Cardiac septum (tissue), 1 donor: Measurements from ENCODE around the gene PCNX2. TPM values are rescaled to one million over a fixed set of nuclear protein-coding genes. Genes with fewer than 3 reads are reported as not detected.
"Not testable (repeated sequence)": the region's sequence is repeated elsewhere in the genome, so short reads cannot be mapped to it uniquely, and the experiment has no call there.

ENCODE experiments used
- DNase-seq: peaks from one replicate; pipeline ENCODE4 v3.0.0-alpha.2; 2020; ENCODE audit warnings: low spot score
- intact Hi-C: fragments of 100-400 bp; cut with DNase I; formaldehyde crosslinking; loops from one replicate; pipeline ENCODE4 v1.14.0; 2022
- total RNA-seq: library from RNA; stranded (reverse); fragmentation: NEBNext Ultra II Directional; extraction: Animal tissue kit (Norgen Biotek cat#: 25700); gene quantifications from one replicate; pipeline ENCODE4 v1.2.1, GENCODE V29; 2021
- donor health status: DM: no; HTN: no; CAD: no.

PCNX2 gene
- total RNA-seq, 1 donor from 2014 or later: 4.2 TPM

- DNase-seq, intact Hi-C loops: not testable (repeated sequence)
Measured at GRCh38 chr1:233129031-233129430, 166.5 kb downstream of the PCNX2 start.

DNA sequence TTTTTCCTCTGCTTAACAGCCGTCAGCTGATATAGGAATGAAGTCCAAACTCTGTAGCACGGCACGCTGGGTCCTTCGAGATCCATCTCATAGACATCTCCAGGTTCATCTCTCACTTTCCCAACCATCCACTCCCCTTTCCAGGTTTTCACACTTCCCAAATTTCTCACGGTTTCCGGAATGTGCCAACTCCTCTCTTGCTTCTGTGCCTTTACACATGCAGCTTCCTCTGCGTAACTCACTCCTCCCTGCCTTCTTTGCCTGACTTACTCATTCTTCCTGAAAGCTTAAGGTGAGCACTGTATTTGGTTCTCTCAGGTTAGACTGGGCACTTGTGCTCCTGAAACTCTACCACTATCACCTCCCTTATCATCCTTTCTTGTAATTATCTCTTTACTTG is 168.4 kb downstream of the PCNX2 start:
- no peak for DNase-seq
- intact Hi-C loops: no loop called here

DNA sequence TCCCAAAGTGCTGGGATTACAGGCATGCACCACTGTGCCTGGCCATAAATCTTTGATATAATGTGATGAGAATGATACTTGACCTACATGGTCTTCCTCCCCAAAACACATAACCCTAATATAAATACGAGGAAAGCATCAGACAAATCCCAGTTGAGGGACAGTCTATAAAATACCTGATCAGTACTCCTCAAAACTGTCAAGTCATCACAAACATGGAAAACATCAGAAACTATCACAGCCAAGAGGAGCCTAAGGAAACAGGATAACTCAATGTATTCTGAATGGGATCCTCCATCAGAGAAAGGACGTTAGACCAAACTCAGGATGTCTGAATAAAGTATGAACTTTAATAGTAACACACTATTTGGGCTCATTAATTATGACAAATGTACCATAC is 172.7 kb downstream of the PCNX2 start:
- intact Hi-C loops: no loop called here
- DNase-seq: no peak

GRCh38 chr1:233121947-233122559 is 173.5 kb downstream of the PCNX2 start:
- intact Hi-C loops: no loop called here
- no peak for DNase-seq

DNA sequence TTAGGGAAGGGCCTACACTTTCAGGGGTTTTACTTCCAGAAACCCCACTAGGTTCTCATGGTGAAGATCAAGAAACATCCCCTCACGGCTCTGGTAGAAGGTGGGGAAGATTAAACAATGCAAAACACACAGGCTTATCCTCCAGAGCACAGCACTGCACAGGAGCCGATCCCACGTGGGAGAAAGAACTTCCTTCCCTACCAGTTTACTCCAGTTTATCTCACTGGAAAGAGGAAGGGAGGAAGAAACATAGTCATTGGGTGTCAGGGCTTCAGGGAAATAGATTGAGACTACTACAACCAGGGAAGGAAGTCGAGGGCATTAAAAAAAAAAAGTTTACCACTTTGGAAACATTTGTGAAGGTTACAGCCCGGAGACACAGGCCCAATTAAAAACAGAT is 180.7 kb downstream of the PCNX2 start:
- no peak for DNase-seq
- intact Hi-C loops: no loop called here

GRCh38 chr1:233114159-233114558 is 181.4 kb downstream of the PCNX2 start:
- DNase-seq: no peak
- intact Hi-C loops: no loop called here

GRCh38 chr1:233113009-233113879 is 182.3 kb downstream of the PCNX2 start:
- intact Hi-C loops: no loop called here
- DNase-seq: peak; percentile 91

DNA sequence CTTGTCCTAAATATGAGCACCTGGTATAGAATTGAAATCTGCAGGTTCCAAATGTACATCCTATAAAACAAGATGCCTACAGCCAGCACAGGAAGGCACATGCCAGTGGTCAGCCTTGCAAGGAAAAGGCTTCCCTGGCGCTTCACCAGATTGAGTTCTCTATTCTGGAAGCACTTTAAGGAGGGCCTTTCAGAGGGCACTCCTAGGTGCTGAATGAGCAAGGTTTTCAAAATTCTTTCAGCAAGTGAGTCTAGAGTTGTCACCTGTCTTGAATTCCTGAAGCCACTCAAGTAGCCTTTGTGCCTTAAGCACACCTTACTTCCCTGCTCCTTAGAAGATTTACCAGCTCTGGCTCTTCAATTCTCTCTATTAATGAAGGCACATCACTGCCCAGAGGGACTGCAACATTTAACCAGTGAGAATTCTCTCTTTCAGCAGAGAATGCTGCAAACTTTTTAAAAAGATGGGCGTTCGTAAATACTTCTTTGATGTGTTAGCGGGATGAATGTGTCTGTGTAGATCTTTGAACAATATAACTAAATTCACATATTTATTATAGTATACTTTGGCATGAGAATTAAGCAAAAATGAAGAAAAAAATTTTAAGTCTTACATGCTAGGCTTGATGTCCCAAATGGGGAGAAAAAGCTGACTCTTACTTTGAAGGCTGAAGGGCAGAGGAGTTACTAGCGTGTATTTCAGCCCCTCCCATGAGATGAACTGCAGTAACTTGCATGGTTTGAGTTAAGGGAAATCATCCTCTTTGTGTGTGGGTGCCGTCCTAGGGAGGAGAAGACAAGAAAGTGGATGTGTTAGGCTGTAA is 183.1 kb downstream of the PCNX2 start:
- intact Hi-C loops: no loop called here
- DNase-seq: no peak

GRCh38 chr1:233111731-233112130 is 183.8 kb downstream of the PCNX2 start:
- intact Hi-C loops: no loop called here

GRCh38 chr1:233109096-233109495 is 186.4 kb downstream of the PCNX2 start:
- intact Hi-C loops: no loop called here
- no peak for DNase-seq

More at GRCh38 chr1:233111731-233112130, 183.8 kb downstream of the PCNX2 start:
- no peak for DNase-seq

DNA sequence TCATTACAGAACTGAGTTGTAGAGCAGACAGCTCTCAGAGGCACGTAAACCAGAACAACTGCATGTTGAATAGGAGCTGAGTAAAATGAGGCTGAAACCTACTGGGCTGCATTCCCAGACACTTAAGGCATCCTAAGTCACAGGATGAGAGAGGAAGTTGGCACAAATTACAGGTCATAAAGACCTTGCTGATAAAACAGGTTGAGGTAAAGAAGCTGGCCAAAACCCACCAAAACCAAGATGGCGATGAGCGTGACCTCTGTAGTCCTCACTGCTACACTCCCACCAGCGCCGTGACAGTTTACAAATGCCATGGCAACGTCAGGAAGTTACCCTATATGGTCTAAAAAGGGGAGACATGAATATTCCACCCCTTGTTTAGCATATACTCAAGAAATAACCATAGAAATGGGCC is 187.8 kb downstream of the PCNX2 start:
- DNase-seq, intact Hi-C loops: not testable (repeated sequence)

- DNase-seq: no peak
- intact Hi-C loops: no loop called here
Measured at GRCh38 chr1:233107130-233107660, 188.3 kb downstream of the PCNX2 start.

- no peak for DNase-seq
- intact Hi-C loops: no loop called here
Measured at GRCh38 chr1:233105225-233105624, 190.3 kb downstream of the PCNX2 start.

DNA sequence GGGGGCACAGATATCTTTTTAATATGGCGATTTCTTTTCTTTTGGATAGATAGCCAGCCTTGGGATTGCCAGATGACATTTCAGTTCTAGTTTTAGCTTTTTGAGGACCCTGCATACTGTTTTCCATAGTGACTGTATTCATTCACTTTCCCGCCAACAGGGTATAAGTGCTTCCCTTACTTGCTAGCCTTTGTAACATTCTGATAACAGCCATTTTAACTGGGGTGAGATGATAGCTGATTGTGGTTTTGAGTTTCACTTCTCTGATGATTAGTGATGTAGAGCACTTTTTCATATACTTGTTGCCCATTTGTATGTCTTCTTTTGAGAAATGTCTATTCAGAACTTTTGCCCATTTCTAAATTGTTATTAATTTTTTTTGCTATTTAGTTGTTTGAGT is 193.2 kb downstream of the PCNX2 start:
- intact Hi-C loops: no loop called here
- no peak for DNase-seq

- DNase-seq: no peak
- intact Hi-C loops: no loop called here
Measured at GRCh38 chr1:233097959-233098580, 197.5 kb downstream of the PCNX2 start.

DNA sequence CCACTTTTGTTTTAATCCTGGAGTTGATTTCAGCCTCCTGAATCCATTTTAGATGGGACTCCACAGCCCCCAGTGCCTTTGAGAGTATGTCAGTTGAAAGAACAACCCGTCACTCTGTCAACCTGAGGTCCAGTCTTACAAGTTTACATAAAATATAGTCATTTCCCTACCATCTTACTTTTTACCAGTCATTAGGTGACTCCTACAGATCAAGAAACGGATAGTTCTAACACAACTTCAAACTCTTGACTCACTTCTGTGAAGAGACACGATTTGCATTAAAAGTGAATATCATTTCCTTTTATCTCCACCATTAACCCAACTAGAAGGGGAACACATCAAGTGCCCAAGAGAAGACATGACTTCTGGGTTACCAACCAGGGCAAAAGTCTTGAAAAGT is 198.0 kb downstream of the PCNX2 start:
- intact Hi-C loops: no loop called here
- DNase-seq: no peak

DNA sequence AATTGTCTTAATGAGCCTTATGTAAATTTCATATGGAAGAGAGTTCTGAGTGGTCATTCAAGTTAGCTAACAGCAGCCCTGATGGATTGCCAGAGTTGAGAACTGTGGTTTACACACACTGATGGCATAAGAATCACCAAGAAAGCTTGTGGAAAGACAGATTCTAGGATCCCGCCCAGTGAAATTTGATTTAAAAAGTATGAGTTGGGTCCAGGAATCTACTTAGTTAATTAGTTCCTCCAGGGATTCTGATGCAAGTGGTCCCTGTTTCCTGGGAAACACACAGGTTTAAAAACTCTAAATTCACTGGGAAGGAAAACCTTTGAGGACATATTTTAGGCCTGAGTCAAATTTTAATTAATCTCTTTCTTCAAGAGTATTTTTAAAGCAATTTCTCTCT is 200.8 kb downstream of the PCNX2 start:
- DNase-seq: no peak
- intact Hi-C loops: no loop called here

GRCh38 chr1:233094269-233094668 is 201.3 kb downstream of the PCNX2 start:
- DNase-seq: no peak
- intact Hi-C loops: no loop called here

DNA sequence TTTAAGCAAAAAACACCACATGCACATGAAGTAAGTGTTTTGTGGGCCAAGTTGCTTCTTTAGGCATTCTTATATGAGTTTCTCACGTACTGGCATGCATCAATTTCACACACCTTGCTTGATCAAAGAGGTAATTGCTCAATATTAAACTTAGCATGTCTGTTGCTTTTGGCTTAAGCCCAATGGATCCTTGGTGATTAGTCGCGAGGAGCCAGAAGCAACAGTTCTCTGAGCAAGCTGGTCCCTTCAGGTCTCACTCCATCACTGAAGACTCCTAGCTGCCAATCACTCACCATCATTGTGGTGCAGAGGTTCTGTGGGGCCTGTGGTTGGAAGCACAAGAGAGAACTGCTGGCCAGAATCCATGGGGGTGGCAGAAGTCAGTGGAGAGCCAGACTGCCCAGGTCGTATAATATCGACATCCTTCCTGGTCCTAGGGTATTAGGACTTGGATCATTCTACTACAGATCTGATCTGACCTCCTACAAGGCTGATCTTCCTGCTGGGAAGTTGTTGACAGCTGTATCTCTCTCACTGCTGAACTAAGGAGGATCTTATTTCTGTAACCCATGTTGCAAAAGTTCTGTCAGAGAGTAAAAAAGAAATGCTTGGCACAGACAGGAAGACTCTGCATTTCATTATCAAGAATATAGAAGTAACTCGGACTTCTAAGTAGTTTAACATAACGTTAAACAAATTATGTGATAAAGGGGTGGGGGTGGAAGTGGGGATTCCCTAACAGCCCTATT is 204.6 kb downstream of the PCNX2 start:
- intact Hi-C loops: no loop called here
- no peak for DNase-seq
